ENCODE measurements around the gene CMPK1. TPM values are rescaled to one million over a fixed set of nuclear protein-coding genes. Genes with fewer than 3 reads are reported as not detected.

Gene CMPK1, protein sequence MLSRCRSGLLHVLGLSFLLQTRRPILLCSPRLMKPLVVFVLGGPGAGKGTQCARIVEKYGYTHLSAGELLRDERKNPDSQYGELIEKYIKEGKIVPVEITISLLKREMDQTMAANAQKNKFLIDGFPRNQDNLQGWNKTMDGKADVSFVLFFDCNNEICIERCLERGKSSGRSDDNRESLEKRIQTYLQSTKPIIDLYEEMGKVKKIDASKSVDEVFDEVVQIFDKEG
- 48.9 to 68.2 TPM (median 62.5 TPM) in 5 replicates for total RNA-seq (2022; extraction: Qiagen RNA extraction; ENCODE audit: low read depth)

DNA sequence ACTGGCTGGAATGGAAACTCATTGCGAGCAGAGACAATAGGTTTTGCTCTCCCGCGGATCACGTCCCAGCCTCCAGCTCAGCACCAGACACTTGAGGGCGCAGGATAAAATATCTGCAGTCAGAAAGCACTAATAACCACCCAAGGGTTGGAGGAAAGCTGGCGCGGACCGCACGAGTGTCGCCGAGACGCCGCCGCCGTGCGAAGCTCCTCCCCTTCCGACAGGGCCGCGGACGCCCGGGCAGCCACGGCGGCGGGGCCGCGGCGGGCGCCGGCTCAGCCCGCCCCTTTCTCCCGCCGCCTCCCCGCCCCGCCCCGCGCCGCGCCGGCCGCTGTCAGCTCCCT lies at the start of gene CMPK1:
CMPK1 (plus strand) TSS at position 213 of the 344 bp plus-strand sequence. CDS start 156 bp downstream, outside the sequence.

GRCh38 chr1:47313915-47314664 lies 19.5 kb upstream of the CMPK1 start, which contains the start of gene STIL:
TSS of gene STIL (minus strand) at chr1:47314147. CDS start at chr1:47310319, 3,828 bp downstream.

DNA sequence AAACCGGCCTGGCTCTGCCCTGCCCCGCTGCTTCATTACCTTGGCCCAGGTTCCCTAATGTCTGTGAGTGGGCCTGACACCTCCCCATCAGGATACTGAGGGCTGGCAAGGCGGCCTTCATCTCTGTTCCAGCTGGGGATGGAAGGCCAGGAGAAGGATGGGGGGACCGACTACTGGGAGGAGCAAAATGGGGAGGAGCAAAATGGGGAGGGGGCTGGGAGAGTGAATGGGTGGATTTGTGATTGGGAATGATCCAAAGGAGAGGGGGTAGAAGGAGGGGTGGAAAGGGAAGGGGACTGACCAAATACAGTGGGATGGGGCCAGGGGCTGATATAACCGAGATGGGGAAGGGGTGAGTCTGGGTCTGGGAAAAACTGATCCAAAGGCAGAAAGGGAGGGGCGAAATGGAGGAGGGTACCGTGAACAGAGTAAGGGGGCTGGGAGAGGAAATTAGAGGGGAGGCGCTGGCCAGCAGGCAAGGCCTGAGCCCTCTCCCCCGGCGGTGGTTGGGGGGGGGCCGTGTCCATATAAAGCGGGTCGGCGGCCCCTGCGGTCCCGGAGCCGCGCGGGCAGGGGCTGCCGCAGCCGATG lies 82.2 kb downstream of the CMPK1 start, which contains the start of gene FOXE3:
FOXE3 (plus strand) TSS at position 558 of the 591 bp plus-strand sequence; CDS start at position 589, 31 bp downstream.

Other genes with a start within 250 kb of the CMPK1 start
- gene CYP4A22, start 196.3 kb upstream of the CMPK1 start, total RNA-seq (2022; extraction: Qiagen RNA extraction; ENCODE audit: low read depth), result not detected in 5 replicates
- 6.2 to 9.4 TPM (median 8.5 TPM) in 5 replicates for gene PDZK1IP1, start 143.8 kb upstream of the CMPK1 start, total RNA-seq (2022; extraction: Qiagen RNA extraction; ENCODE audit: low read depth)
- not detected in 5 replicates for gene TAL1, start 101.6 kb upstream of the CMPK1 start, total RNA-seq (2022; extraction: Qiagen RNA extraction; ENCODE audit: low read depth)
- gene STIL, start 19.6 kb upstream of the CMPK1 start, total RNA-seq (2022; extraction: Qiagen RNA extraction; ENCODE audit: low read depth), result 8.8 to 11.8 TPM (median 9.9 TPM) in 5 replicates
- 0.07 to 0.10 TPM in 2 of 5 replicates, not detected in the others for gene FOXE3, start 82.5 kb downstream of the CMPK1 start, total RNA-seq (2022; extraction: Qiagen RNA extraction; ENCODE audit: low read depth)
- 0.42 to 0.57 TPM (median 0.48 TPM) in 5 replicates for gene FOXD2, start 104.3 kb downstream of the CMPK1 start, total RNA-seq (2022; extraction: Qiagen RNA extraction; ENCODE audit: low read depth)

Measured in A549 treated with GW870086 at 1 μM for 4 hours (cell line).